PFSK-1 (cell line): Measurements from ENCODE around the gene OR52M1.

Experiments
- FOXP2 ChIP-seq: optimal IDR thresholded peaks from 2 replicates; pipeline ENCODE3; 2011; ENCODE audit warnings: borderline replicate concordance, control low read depth, inconsistent platforms; ENCODE audit not compliant: insufficient read depth; ENCODE audit errors: extremely low read length, extremely low read depth
- POLR2AphosphoS5 ChIP-seq: IDR thresholded peaks from 2 replicates; pipeline ENCODE4 v1.6.1; 2012; ENCODE audit warnings: low read depth, mild to moderate bottlenecking, control low read depth, low read length, moderate library complexity
- REST ChIP-seq, 2 experiments: IDR thresholded peaks; 2 replicates each; pipeline versions ENCODE4 v1.6.1 to v1.8.0; 2011 to 2012; ENCODE audit warnings: low read depth in 2 of 2, low read length in 2 of 2, control low read depth in 1 of 2, inconsistent platforms in 1 of 2, mild to moderate bottlenecking in 1 of 2, moderate library complexity in 1 of 2; ENCODE audit not compliant: insufficient read depth in 1 of 2
- SIN3A ChIP-seq: IDR thresholded peaks from 2 replicates; pipeline ENCODE4 v1.6.1; 2012; ENCODE audit warnings: mild to moderate bottlenecking, low read length, moderate library complexity, borderline replicate concordance; ENCODE audit not compliant: insufficient read depth
- TAF1 ChIP-seq: IDR thresholded peaks from 2 replicates; pipeline ENCODE4 v1.6.1; 2012; ENCODE audit warnings: low read length, control low read depth, borderline replicate concordance; ENCODE audit not compliant: insufficient read depth

- TF ChIP-seq FOXP2 (no peak), REST (IDR thresholded peaks at IDR 0.05; ENCODE audit: insufficient read depth in 1 of 2, low read depth in 2 of 2, low read length in 2 of 2) (no peak), POLR2AphosphoS5 (no peak), SIN3A (no peak), TAF1 (no peak)
Measured at GRCh38 chr11:4569075-4569474, 24.1 kb downstream of the OR52M1 start.
